Measurements from ENCODE around the gene LRRC8A.

LRRC8A gene

DNA sequence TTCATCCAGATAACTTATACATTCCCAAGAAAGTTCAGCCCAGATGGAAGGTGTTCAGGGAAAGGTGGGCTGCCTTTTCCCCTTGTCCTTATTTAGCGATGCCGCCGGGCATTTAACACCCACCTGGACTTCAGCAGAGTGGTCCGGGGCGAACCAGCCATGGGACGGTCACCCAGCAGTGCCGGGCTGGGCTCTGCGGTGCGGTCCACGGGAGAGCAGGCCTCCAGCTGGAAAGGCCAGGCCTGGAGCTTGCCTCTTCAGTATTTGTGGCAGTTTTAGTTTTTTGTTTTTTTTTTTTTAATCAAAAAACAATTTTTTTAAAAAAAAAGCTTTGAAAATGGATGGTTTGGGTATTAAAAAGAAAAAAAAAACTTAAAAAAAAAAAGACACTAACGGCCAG, 34.8 kb downstream of the LRRC8A start:
- H3K9me3 ChIP-seq (ENCODE audit: control insufficient read depth, insufficient read depth, low read length): no peaks in the 10 kb centered on the region
- no peak overlapping the region for H3K27ac ChIP-seq (ENCODE audit: low read depth, low read length)
- peaks cover 5% of the 10 kb centered on the region; the same call in 1 of the 2 replicates for H3F3A ChIP-seq (ENCODE audit: control insufficient read depth, insufficient read depth)
- H3K27me3 ChIP-seq (ENCODE audit: control insufficient read depth, low read length): no peaks in the 10 kb centered on the region
- H3K9me2 ChIP-seq (replicated peaks; ENCODE audit: control insufficient read depth, low read length): no peaks in the 10 kb centered on the region
- no peaks in the 10 kb centered on the region for H4K20me1 ChIP-seq (ENCODE audit: control insufficient read depth, insufficient read depth, low read depth, low read length)
- no peak for TF ChIP-seq EZH2phosphoT487 (IDR thresholded peaks at IDR 0.05; ENCODE audit: borderline replicate concordance, low read length)
- no peak for TF ChIP-seq CTCF (IDR thresholded peaks at IDR 0.05; ENCODE audit: low read depth, low read length, poor library complexity, severe bottlenecking)
- peaks cover 14% of the 10 kb centered on the region for H3K79me2 ChIP-seq (ENCODE audit: control insufficient read depth, low read length)
- peaks cover 12% of the 10 kb centered on the region for H3K4me1 ChIP-seq (ENCODE audit: control insufficient read depth, low read length)
- H3K4me2 ChIP-seq (ENCODE audit: low read length): no peak overlapping the region
- no peak overlapping the region for H3K4me3 ChIP-seq (ENCODE audit: low read length)
- H3K36me3 ChIP-seq (ENCODE audit: control insufficient read depth, low read length): peaks cover 18% of the 10 kb centered on the region

DNA sequence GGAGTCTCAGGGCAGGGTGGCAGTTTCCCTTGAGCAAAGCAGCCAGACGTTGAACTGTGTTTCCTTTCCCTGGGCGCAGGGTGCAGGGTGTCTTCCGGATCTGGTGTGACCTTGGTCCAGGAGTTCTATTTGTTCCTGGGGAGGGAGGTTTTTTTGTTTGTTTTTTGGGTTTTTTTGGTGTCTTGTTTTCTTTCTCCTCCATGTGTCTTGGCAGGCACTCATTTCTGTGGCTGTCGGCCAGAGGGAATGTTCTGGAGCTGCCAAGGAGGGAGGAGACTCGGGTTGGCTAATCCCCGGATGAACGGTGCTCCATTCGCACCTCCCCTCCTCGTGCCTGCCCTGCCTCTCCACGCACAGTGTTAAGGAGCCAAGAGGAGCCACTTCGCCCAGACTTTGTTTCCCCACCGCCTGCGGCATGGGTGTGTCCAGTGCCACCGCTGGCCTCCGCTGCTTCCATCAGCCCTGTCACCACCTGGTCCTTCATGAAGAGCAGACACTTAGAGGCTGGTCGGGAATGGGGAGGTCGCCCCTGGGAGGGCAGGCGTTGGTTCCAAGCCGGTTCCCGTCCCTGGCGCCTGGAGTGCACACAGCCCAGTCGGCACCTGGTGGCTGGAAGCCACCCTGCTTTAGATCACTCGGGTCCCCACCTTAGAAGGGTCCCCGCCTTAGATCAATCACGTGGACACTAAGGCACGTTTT, 35.4 kb downstream of the LRRC8A start:
- Histone ChIP-seq H3K4me1 (ENCODE audit: control insufficient read depth, low read length) (peaks cover 12% of the 10 kb centered on the region), H3K36me3 (ENCODE audit: control insufficient read depth, low read length) (peaks cover 20% of the 10 kb centered on the region), H3K27me3 (ENCODE audit: control insufficient read depth, low read length) (no peaks in the 10 kb centered on the region), H3K9me2 (replicated peaks; ENCODE audit: control insufficient read depth, low read length) (no peaks in the 10 kb centered on the region), H3K4me2 (ENCODE audit: low read length) (no peak overlapping the region), H3F3A (ENCODE audit: control insufficient read depth, insufficient read depth) (peaks cover 5% of the 10 kb centered on the region; the same call in 1 of the 2 replicates), H3K79me2 (ENCODE audit: control insufficient read depth, low read length) (peaks cover 11% of the 10 kb centered on the region), H3K27ac (ENCODE audit: low read depth, low read length) (no peak overlapping the region), H3K9me3 (ENCODE audit: control insufficient read depth, insufficient read depth, low read length) (no peaks in the 10 kb centered on the region), H4K20me1 (ENCODE audit: control insufficient read depth, insufficient read depth, low read depth, low read length) (no peaks in the 10 kb centered on the region), H3K4me3 (ENCODE audit: low read length) (no peak overlapping the region)
- TF ChIP-seq CTCF (IDR thresholded peaks at IDR 0.05; ENCODE audit: low read depth, low read length, poor library complexity, severe bottlenecking) (no peak), EZH2phosphoT487 (IDR thresholded peaks at IDR 0.05; ENCODE audit: borderline replicate concordance, low read length) (no peak)

GRCh38 chr9:128918921-128919320, 37.0 kb downstream of the LRRC8A start:
- no peaks in the 10 kb centered on the region for H3K9me2 ChIP-seq (replicated peaks; ENCODE audit: control insufficient read depth, low read length)
- no peaks in the 10 kb centered on the region for H3K9me3 ChIP-seq (ENCODE audit: control insufficient read depth, insufficient read depth, low read length)
- H3K27me3 ChIP-seq (ENCODE audit: control insufficient read depth, low read length): no peaks in the 10 kb centered on the region
- H3K27ac ChIP-seq (ENCODE audit: low read depth, low read length): no peak overlapping the region
- no peak overlapping the region for H3K4me3 ChIP-seq (ENCODE audit: low read length)
- no peaks in the 10 kb centered on the region for H4K20me1 ChIP-seq (ENCODE audit: control insufficient read depth, insufficient read depth, low read depth, low read length)
- H3F3A ChIP-seq (ENCODE audit: control insufficient read depth, insufficient read depth): peaks cover 5% of the 10 kb centered on the region; the same call in 1 of the 2 replicates
- peaks cover 17% of the 10 kb centered on the region for H3K4me1 ChIP-seq (ENCODE audit: control insufficient read depth, low read length)
- TF ChIP-seq EZH2phosphoT487 (IDR thresholded peaks at IDR 0.05; ENCODE audit: borderline replicate concordance, low read length): no peak
- no peak overlapping the region for H3K4me2 ChIP-seq (ENCODE audit: low read length)
- H3K79me2 ChIP-seq (ENCODE audit: control insufficient read depth, low read length): peaks cover 6% of the 10 kb centered on the region; the same call in 1 of the 2 replicates
- peaks cover 20% of the 10 kb centered on the region for H3K36me3 ChIP-seq (ENCODE audit: control insufficient read depth, low read length)

GRCh38 chr9:128919402-128920089, 37.6 kb downstream of the LRRC8A start:
- Histone ChIP-seq H3K4me3 (ENCODE audit: low read length) (no peak overlapping the region), H3K27me3 (ENCODE audit: control insufficient read depth, low read length) (no peaks in the 10 kb centered on the region), H3K9me3 (ENCODE audit: control insufficient read depth, insufficient read depth, low read length) (no peaks in the 10 kb centered on the region), H3K4me2 (ENCODE audit: low read length) (no peak overlapping the region), H3K79me2 (ENCODE audit: control insufficient read depth, low read length) (peaks cover 6% of the 10 kb centered on the region; the same call in 1 of the 2 replicates), H3K36me3 (ENCODE audit: control insufficient read depth, low read length) (peaks cover 20% of the 10 kb centered on the region), H3F3A (ENCODE audit: control insufficient read depth, insufficient read depth) (peaks cover 5% of the 10 kb centered on the region; the same call in 1 of the 2 replicates), H4K20me1 (ENCODE audit: control insufficient read depth, insufficient read depth, low read depth, low read length) (no peaks in the 10 kb centered on the region), H3K9me2 (replicated peaks; ENCODE audit: control insufficient read depth, low read length) (no peaks in the 10 kb centered on the region), H3K4me1 (ENCODE audit: control insufficient read depth, low read length) (peaks cover 17% of the 10 kb centered on the region), H3K27ac (ENCODE audit: low read depth, low read length) (no peak overlapping the region)
- TF ChIP-seq EZH2phosphoT487 (IDR thresholded peaks at IDR 0.05; ENCODE audit: borderline replicate concordance, low read length) (no peak), CTCF (IDR thresholded peaks at IDR 0.05; ENCODE audit: low read depth, low read length, poor library complexity, severe bottlenecking) (no peak)

Data from DOHH2 (cell line).